DMS53 (cell line): Measurements from ENCODE around the gene DIAPH3.

Experiments
- DNase-seq: peaks from one replicate; lab custom pipeline; 2025; lab: John Stamatoyannopoulos, UW

Gene DIAPH3

DNA sequence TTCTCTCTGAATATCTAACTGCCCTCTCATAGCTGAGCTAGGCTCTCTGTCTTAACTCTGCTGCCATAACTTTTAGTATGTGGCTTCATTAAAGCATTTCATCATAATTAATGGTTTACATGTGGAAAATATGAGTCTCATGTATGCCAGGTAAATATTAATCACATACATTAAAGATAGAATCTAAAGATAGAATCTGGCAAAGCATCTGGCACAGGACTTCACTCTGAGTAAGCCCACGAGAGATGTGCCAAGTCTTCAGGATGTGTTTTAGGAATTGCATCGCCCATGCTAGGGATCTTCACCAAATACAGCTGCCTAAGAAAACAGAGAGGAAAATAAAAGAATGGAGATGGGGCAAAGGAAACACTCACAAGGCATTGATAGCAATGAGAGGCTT lies 285.8 kb downstream of the DIAPH3 start:
- no peak for DNase-seq

DNA sequence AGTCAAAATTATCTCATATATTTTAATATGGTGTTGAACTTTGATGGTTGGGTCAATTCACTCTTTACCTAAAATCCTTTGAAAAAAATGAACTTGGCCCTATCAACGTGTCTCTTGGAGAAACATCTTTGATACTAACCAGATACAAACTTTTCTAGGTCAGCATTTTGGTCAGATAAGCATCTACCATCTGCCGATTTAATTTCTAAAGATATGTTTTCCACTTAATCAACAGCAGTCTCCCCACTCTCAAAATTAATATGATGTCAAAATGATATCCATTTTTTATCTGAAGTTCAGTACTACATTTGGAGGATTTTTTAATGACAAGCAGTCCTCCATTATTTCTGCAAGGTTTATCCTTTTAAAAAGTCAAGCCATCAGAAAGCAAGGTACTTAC lies 288.8 kb downstream of the DIAPH3 start:
- no peak for DNase-seq

DNA sequence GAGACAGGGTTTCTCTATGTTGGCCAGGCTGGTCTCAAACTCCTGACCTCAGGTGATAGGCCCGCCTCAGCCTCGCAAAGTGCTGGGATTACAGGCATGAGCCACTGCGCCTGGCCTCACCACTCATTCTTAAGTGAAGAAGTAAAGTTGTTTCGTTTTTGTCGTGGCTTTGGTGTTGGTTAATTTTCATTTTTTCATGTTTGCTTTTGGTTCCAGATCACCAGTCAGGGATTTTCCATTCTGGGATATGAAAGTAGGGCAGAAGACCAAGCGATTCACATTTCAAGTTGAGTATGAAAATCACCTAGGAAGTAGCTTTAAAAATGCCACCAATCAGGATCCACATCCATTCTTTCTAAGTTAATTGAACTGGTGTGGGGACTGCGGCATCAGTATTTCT lies 289.9 kb downstream of the DIAPH3 start:
- DNase-seq = no peak

DNA sequence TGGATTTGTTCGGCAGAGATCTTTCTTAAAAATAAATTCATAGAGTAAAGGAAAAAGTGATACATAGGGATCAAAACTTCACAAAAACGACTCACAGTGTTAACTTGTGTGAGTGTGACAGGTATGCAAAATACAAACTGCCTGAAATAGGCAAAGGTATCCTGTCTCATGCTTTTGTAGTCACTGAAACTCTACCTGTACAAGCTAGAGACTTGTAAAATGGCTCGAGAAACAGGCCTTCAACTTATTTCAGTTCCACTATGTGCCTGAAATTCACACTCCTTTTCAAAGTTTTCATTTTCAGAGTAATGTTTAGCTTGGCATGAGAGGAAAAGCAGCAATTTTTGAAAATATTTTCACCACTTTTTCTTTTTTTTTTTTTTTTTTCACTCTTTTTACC lies 290.4 kb downstream of the DIAPH3 start:
- DNase-seq = no peak

DNA sequence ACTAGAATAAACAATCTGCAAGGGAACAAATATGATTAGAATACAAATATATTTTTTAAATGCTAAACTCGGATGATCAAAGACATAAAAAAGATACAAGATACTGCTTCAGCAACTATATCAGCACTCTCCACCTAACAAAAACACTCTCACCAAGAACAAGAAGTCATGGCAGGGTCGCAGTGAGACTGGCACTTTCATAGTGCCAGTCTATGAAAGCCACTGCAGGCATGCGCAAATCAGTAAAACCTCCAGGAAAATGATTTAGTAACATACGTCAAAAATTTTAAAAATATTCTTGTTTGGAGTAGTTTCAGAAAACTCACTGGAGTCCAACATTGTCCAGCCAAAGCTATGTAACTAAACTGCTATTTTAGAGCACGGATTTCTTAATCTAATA lies 295.9 kb downstream of the DIAPH3 start:
- no peak for DNase-seq

DNA sequence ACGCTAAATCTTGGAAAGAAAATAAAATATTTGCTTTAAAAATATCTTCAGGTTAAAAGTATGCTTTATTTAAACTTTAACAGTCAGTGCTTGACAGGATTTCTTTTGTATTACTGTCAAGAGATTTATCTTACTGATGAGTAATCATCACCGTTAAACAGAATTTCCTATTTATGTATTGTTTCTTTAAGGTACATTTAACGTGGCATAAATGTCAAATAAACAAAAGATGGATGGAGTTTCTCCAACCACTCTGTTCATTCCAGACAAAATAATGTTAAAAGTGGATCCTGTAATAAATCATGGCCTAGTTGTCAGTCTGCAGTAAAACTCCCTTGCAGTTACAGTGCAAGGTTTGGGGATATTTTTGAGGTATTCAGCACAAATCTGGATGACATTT lies 298.3 kb downstream of the DIAPH3 start:
- no peak for DNase-seq

DNA sequence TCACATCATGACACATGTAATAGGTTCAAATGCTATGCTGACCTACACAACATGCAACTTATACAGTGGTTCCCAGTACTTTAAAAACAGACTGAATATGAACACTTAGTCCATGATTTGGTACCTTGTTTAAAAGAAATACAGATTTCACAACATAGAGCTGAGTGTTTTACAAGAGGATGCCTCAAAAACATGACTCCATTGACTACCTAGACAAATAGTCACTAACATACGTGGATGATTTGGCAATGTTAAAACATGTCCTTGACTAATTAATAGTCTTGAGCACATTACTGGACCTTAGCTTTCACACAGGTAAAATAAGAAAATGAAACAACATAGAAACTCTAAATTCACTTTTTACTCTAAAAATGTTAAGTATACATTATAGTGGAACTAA lies 300.1 kb downstream of the DIAPH3 start:
- DNase-seq = no peak

DNA sequence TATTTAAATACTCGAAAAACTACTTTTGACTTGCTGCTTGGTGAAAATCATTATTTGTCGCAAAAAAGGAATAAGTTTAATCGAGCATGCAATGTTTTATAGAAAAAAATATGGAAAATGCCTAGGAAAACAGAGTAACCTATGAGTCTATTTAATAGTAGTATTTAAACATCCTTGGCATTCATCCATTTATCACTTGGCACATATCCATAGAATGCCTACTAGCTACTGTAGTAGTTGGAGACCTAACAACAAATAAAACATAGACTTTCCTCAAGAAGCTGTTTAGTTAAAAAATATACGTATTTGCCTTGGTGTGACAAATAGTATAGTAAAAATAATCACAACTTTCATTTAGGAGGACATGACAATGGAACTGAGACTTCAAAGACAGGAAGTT lies 302.1 kb downstream of the DIAPH3 start:
- no peak for DNase-seq

DNA sequence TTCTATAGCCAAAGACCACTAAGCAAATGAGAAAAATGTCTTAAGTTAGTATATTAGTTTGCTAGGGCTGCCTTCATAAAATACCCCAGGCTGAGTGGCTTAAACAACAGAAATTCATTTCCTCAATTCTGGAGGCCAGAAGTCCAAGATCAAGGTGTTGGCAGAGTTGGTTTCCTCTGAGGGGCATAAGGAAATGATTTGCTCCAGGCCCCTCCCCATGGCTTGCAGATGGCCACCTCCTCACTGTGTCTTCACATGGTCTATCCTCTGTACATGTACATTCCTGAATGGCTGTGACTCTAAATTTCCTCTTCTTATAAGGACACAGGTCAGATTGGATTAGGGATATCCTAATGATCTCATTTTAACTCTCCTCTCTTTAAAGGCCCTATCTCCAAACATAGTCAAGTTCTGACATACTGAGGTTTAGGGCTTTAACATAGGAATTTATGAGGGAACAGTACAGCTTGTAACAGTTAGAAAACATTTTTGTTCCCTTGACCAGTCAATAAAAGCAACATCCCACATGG lies 307.4 kb downstream of the DIAPH3 start:
- no peak for DNase-seq

DNA sequence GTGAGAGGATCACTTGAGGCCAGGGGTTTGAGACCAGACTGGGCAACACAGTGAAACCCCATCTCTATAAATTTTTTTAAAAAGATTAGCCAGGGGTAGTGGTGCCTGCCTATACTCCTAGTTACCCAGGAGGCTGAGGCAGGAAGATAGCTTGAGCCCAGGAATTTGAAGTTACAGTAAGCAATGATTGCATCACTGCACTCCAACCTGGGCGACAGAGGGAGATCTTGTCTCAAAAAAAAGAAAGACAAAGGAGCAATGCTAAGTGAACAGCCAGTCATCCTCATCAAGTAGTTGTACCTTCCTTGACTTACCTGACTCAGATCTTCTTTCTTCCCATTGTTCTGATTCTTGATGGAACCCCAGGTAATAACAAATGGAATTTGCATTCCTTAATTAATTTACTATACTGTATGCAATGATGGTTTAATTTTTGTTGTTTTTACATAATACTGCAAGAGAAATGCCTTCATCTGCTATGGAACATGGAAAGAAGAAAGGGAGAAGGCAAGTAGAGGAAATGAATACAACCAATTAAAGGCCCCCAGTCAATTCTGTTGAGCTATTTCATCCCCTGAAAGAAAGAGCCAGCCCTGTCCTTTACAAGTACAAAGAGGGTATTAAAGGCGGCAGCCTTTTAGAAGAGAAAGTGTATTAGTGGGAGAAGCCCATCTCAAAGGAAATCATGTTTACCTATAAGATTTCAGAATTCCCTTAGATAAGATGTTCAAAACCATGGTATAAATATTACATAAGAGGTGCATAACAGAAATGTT lies 316.7 kb downstream of the DIAPH3 start:
- no peak for DNase-seq

DNA sequence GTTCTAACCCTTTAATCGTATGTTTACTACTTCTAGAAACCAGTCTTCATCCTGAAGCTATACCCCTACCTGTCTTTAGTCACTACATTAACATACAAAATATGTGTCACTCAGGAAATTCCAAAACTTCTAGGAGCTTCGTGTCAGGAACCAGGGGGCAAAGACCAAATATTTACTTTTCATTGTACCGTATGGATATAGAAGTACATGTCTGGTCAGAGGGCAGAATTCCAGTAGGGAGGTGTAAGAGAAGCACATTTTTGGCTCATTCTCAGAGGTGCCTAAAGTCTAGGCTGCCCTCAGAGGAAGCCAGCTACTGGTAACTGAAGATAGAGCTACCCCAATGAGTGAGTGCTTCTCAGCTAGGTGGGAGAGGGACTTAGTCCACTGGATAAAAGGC lies 320.7 kb downstream of the DIAPH3 start:
- no peak for DNase-seq

DNA sequence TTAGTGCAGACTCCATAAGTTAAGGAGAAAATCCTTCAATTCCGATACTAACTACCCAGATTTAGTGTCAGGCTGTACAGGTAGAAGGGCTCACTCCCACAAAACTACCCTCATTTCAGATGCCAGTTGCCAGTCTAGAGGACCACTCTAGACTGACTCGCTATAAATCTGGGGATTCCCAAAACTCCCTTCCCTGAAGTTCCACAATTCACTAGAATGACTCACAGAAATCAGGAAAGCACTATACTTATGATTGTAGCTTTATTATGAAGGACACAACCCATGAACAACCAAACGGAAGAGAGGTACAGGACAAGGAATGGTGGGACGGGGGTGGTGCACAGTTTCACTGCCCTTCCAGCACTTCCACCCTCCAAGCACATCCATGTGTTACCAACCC lies 321.2 kb downstream of the DIAPH3 start:
- no peak for DNase-seq

DNA sequence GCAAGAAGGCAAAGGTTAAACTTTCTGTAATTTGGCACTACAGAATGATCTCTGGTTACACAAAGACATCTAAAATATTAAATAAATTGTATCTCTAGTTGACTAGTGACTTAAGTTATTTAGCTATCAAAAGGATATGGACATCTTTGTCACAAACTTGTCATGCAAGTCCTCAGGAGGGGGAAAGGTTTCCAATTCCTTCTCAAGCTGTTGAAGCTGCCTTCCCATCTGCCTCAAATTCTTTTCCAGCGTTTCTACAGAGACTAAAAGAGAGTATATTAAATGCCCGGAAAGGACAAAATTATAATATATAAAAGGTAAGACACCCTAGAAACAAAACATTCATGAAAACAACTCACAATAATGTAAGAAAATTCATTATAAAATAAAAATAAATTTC lies 324.5 kb downstream of the DIAPH3 start:
- no peak for DNase-seq

DNA sequence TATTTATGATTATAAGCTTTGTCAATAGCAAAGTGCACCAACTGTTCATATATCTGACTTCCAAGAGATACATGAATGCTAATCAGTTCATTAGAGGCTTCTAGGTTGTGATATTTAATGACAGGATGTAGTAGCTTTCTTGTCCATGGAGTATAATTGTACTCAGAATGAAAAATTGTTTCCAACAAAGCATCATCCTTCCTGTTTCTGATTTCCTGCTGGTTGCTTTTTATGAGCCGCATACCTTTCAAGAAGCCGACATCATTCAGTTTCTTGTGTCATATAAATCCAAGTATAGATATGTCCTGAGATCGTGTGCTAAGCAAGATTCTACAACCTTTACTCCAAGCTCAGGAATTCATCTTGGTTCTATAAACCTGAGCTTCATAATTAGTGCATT lies 326.6 kb downstream of the DIAPH3 start:
- no peak for DNase-seq

DNA sequence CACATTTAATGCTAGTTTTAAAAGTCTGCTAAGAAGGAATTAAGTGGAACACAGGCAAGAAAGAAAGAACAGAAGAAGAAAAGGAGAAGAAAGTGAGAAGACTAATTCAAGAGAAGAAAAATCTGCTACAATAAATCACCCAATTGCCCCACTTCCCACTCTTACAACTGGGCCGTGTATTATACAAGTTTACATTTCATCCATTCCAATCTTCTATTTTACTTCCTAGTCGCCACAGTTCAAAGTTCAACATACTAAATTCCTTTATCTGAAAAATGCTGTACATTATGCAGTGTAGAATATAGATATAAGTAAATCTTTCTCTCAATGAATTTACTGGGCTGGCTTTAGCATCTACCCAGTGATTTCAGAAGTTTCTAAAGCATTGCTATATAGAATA lies 328.2 kb downstream of the DIAPH3 start:
- no peak for DNase-seq

DNA sequence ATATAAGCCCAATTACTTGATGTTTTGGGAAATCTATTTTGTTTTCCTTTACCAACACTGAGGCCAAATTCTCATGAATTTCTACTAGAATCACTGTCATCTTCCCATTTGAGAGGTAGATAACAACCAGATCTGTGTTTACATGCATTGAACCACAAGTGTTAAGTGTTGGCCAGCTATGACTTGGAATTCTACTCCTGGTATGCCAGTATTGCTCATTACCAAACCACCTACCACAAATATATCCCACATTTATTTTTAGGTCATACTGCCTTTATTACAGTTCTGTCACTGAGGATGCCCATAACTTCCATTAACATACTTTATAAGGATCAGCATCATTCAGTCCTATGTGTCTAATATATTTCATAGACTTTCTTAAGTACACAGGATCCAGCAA lies 328.9 kb downstream of the DIAPH3 start:
- DNase-seq = no peak

DNA sequence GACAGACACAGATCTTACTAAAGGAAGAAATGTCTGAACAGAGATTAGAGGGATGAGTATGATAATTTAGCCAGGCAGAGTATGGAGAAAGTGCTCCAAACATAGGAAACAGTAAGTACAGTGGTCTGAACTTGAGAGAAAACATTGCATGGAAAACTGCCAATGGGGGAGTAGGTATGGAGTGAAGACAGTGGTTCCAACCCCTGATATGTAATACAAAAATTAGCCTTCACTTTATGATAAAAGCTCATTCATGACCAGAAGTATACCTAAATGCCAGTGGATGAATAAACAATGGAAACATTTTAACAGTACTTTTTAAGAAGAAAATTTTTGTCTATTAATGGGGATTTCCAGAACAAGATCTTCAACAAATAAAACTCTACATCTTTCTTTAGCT lies 334.0 kb downstream of the DIAPH3 start:
- no peak for DNase-seq

DNA sequence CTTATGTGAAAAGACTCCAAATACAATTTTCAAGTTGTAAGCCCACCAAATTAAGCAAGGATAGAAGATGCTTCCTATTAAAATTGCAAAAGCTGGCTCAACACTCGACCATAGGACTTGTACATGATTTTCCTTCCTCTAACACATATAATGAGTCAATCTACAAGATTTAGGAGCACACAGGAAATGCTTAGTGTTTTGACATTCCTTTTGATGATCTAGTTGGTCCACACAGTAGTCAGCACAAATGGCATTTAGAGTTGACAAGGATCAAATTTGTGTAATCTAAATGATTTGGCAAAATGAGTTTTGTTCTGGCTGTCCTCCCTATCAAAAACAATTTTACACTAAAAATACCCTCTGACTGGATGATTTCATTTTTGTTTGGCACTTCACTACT lies 340.2 kb downstream of the DIAPH3 start:
- no peak for DNase-seq

DNA sequence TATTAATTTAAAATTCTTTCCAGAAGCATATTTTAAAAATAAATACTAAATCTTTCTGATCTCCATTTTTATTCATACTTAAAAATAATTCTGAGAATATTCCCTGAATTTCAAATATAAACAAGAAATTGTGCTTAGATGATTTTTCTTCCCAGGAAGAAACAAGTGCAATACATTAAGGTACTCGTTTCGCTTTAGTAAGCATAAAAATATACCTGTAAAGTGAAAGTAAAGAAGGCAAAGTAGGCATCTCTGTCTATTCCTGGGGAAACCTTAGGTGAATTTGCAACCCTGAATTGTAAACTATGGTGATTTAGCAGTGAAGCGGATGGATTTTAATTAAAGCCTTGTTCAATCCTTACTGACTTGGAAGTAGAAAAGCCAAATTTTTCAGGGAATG lies 354.2 kb downstream of the DIAPH3 start:
- DNase-seq = no peak

DNA sequence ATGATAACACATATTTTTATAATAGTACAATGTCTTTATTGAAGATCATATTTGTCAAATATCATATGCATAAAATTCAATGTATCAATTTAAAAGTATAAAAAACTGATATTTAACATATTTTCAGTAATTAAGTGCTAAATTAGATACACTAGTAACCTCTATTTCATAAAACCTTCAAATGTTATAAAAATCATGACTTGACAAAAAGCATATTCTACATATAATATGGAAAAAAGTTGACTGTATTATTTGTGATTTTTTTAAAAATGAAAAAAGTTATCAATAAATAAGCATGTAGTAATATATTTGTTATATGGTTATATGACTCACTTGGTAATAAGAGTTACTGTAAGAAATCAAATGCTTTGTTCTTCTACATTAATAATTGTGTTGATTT lies 356.9 kb downstream of the DIAPH3 start:
- DNase-seq = no peak

DNA sequence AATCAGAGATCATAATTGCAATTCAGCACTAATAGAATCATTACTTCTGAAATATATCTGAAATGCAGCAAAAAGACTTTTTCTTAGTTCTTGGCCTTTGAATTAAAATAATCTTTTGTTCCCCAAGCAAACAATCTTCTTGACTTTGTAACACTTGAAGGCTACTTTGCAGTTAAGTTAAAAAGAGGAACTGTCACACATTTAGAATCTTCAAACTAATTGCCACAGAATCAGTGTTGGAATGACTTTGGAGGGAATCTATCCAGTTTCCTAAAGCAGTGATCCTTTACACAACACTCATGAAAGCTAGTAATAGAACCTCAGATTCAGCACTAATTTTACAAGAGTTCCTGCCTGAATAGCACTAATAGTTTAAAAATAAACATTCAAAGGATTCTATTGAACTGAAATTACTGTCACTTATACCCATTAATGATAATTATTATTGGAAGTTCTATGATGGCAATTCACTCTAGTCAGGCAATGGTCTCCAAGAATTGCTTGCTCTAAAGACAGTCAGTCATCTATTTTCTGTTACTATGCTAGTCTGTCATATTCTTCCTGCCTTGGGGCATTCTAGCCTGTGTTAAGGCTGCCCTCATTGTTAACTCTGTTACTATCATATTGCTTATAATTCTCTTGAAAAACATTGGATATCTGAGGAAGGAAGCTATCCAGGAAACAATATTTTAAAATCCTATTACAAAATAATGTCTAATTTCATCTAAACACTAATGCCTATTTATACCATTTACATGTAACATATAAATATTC lies 362.4 kb downstream of the DIAPH3 start:
- DNase-seq = no peak

DNA sequence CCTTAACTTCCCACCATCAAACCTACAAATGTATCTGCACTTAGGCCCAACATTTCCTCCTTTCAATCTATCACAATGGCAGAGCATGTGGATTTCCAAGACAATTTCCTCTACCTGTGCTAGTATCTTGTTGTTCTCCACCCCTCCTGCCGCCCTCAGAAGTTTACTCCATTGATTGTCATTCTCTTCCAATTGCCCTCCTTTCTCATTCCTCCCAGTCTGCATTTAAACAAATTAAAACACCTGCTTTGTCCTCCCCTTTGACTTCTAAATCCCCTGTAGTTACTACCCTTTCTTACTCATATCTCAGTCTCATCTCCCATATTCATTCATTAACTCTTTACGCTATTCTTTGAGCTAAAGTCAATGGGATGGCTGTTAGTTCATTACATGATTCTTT lies 370.6 kb downstream of the DIAPH3 start:
- no peak for DNase-seq

DNA sequence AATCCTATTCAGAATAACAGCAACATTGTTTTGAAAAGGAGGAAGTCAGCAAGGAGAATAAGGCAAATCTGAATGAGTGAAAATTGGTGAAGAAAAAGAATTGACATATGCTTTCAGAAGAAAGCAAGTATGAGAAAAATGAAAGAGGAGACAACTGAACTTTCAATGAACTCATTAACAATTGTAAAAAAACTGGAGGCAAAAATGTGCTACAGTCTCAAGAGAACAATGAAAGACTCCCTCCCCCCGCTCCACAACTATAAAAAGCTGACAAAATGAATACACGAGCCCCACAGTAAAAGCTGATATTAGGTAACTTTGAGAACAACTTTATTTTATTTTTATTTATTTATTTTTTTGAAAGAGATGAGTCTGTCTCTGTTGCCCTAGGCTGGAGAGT lies 373.1 kb downstream of the DIAPH3 start:
- no peak for DNase-seq

DNA sequence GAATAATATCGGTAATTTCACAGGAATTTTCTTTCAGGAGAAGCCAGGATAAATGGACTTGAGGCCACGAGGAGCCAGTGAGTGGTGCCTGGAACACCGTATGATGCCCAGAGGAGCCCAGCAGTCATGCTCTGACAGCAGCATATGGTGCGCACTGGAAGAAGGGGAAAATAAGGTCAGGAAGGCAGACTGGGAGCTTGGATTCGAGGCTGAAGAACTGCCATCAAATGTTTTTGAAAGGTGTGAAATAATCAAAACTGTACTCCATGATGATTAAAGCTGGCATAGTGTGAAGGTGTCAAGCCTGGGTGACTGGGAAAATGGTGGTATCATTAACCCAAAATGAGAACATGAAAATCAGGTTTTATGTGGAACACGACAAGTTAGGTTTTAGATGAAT lies 374.2 kb downstream of the DIAPH3 start:
- DNase-seq = no peak
